Lower lobe of right lung (tissue), 2 donors: Measurements from ENCODE around the gene HTRA3. TPM values are rescaled to one million over a fixed set of nuclear protein-coding genes. Genes with fewer than 3 reads are reported as not detected.

Experiments used
- ATAC-seq, 2 donors: fragments of 200-7000 bp; cut with Tn5 transposase; one replicate each; pipeline ENCODE4 v1.9.1; 2020 to 2022; ENCODE audit warnings: mild to moderate bottlenecking in 2 of 2, moderate library complexity in 2 of 2
- DNase-seq: peaks from one replicate; pipeline ENCODE4 v3.0.0-alpha.2; 2020
- H3K27ac ChIP-seq: fragments of 200-600 bp; one replicate; pipeline ENCODE4 v1.8.0; 2022
- H3K27me3 ChIP-seq: fragments of 200-600 bp; one replicate; pipeline ENCODE4 v1.8.0; 2022; ENCODE audit warnings: low read depth
- H3K36me3 ChIP-seq: fragments of 200-600 bp; one replicate; pipeline ENCODE4 v1.8.0; 2022; ENCODE audit warnings: mild to moderate bottlenecking
- H3K4me1 ChIP-seq: fragments of 200-600 bp; one replicate; pipeline ENCODE4 v1.8.0; 2022
- H3K4me3 ChIP-seq: fragments of 200-600 bp; one replicate; pipeline ENCODE4 v1.8.0; 2022; ENCODE audit warnings: mild to moderate bottlenecking
- H3K9me3 ChIP-seq: fragments of 200-600 bp; one replicate; pipeline ENCODE4 v1.8.0; 2022
- intact Hi-C: fragments of 100-400 bp; cut with DNase I; formaldehyde crosslinking; loops from one replicate; pipeline ENCODE4 v1.11.0; 2022
- total RNA-seq: library from RNA; stranded (reverse); fragmentation: NEBNext Ultra II Directional; extraction: Animal tissue kit (Norgen Biotek cat#: 25700); gene quantifications from one replicate; pipeline ENCODE4 v1.2.1, GENCODE V29; 2021
- TF ChIP-seq, protein P1 (sequence below): fragments of 200-600 bp; IDR thresholded peaks from one replicate; pipeline ENCODE4 v1.8.0; 2022; ENCODE audit warnings: antibody characterized with exemption, mild to moderate bottlenecking
- donor health status: DM: no; HTN: yes; CAD: no; lungs with severe emphysema.

The HTRA3 gene
- total RNA-seq, 1 donor from 2014 or later, result 15.5 TPM

GRCh38 chr4:8282742-8283141, 13.2 kb downstream of the HTRA3 start:
- no peak overlapping the region for H3K27ac ChIP-seq
- H3K4me3 ChIP-seq, result no peak overlapping the region
- intact Hi-C loops, result no loop called here
- no peaks in the 10 kb centered on the region for H3K9me3 ChIP-seq
- DNase-seq, result no peak
- no peaks in the 10 kb centered on the region for H3K27me3 ChIP-seq
- peaks cover 4% of the 10 kb centered on the region for H3K4me1 ChIP-seq
- TF ChIP-seq, protein P1, sequence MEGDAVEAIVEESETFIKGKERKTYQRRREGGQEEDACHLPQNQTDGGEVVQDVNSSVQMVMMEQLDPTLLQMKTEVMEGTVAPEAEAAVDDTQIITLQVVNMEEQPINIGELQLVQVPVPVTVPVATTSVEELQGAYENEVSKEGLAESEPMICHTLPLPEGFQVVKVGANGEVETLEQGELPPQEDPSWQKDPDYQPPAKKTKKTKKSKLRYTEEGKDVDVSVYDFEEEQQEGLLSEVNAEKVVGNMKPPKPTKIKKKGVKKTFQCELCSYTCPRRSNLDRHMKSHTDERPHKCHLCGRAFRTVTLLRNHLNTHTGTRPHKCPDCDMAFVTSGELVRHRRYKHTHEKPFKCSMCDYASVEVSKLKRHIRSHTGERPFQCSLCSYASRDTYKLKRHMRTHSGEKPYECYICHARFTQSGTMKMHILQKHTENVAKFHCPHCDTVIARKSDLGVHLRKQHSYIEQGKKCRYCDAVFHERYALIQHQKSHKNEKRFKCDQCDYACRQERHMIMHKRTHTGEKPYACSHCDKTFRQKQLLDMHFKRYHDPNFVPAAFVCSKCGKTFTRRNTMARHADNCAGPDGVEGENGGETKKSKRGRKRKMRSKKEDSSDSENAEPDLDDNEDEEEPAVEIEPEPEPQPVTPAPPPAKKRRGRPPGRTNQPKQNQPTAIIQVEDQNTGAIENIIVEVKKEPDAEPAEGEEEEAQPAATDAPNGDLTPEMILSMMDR, result no peak
- ATAC-seq, result no peak
- H3K36me3 ChIP-seq, result no peaks in the 10 kb centered on the region

GRCh38 chr4:8283161-8283560, 13.6 kb downstream of the HTRA3 start:
- ATAC-seq (no peak), DNase-seq (no peak)
- Histone ChIP-seq H3K4me1 (peaks cover under 1% of the 10 kb centered on the region), H3K9me3 (no peaks in the 10 kb centered on the region), H3K27ac (no peak overlapping the region), H3K4me3 (no peak overlapping the region), H3K27me3 (no peaks in the 10 kb centered on the region), H3K36me3 (no peaks in the 10 kb centered on the region)
- TF ChIP-seq, protein P1, result no peak
- intact Hi-C loops, result no loop called here

DNA sequence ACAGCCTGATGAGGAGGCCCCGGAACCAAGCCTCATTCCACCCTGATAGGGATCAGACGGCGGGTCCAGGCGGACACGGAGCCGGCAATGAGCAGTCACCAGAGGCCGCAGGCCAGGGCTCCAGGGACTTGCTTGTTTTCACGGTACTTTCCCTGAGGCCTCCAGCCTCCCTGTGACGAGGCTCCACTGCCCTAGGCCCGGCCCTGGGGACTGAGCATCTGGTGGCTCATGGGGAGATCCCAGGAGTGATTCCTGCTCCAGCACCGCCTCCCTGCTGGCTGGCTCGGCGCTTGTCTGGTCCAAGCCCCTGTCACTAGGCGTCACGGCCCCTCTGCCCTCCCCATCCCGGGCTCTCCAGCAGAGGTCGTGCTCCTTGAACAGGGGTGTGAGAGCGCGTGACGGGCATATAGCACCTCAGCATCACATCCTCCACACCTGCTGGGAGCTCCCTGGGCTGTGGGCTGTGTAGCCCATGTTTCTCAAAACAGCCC, 14.1 kb downstream of the HTRA3 start:
- no peaks in the 10 kb centered on the region for H3K4me1 ChIP-seq
- no peak overlapping the region for H3K4me3 ChIP-seq
- no peak overlapping the region for H3K27ac ChIP-seq
- ATAC-seq (no peak), DNase-seq (no peak)
- no peaks in the 10 kb centered on the region for H3K27me3 ChIP-seq
- intact Hi-C loops, result no loop called here
- no peaks in the 10 kb centered on the region for H3K36me3 ChIP-seq
- H3K9me3 ChIP-seq, result no peaks in the 10 kb centered on the region
- TF ChIP-seq, protein P1, result no peak

DNA sequence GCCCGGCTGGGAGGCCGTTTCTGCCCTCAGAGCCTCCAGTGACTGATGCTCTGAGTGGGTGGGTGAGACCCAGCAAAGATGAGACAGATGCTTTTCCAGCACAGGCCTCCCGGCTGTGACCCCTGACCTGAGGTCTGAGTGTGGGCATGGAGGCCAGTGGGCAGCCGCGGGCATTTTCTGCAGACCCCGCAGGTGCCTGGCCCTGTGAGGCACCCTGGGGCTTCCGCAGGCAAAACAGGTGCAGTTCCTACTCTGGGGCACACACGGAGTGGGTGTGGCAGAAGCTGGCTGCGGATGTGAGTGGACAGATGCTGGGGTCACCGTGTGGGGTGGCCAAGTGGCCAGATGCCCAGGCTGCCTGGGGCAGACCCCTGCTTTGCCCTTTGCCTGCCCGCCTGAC, 14.8 kb downstream of the HTRA3 start:
- Histone ChIP-seq H3K4me3 (no peak overlapping the region), H3K4me1 (no peaks in the 10 kb centered on the region), H3K36me3 (no peaks in the 10 kb centered on the region), H3K9me3 (no peaks in the 10 kb centered on the region), H3K27ac (no peak overlapping the region), H3K27me3 (no peaks in the 10 kb centered on the region)
- TF ChIP-seq, protein P1, result no peak
- no peak for ATAC-seq
- no peak for DNase-seq
- intact Hi-C loops, result no loop called here

DNA sequence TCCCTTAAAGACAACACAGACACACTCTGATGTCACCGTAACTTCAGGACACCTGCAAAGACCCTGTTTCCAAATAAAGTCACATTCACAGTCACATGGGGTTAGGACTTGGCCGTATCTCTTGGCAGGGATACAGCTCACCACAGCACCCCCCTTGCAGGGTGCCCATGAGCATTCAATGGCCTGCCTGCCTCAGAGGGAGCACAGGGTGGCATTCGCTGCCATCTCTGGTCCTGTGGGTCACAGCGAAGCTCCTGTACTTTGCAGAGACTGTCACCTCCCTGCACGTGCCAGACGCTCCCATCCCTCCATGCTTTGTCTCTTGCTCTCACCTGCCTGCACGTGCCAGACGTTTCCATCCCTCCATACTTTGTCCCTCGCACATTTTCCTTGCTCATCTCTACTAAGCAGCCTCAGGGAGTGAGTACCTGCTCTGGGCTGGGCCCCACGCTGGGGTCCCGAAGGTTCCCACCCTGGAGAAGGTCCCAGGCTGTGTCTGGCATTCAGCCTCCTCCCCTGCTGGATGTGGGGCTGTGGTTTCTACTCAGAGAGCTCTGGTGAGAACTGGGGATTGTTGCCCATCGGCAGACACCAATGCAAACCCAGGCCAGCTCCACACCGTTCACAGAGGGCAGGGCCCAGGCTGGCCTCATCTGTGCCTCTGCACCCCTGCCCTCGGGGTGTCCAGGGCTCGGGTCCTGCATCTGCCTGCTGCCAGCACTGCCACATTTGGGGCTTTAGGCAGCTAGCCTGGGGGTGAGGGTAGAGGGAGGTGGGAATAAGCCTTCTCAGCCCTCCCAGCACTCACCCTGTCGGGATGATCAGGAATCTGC, 15.8 kb downstream of the HTRA3 start:
- Histone ChIP-seq H3K27ac (no peak overlapping the region), H3K36me3 (no peaks in the 10 kb centered on the region), H3K27me3 (no peaks in the 10 kb centered on the region), H3K9me3 (no peaks in the 10 kb centered on the region), H3K4me1 (no peaks in the 10 kb centered on the region), H3K4me3 (no peak overlapping the region)
- DNase-seq (no peak), ATAC-seq (no peak)
- intact Hi-C loops, result no loop called here
- TF ChIP-seq, protein P1, result no peak
